Ectodermal cell (in vitro differentiated cells): Measurements from ENCODE around the gene KRT17.
"Not testable (repeated sequence)": the region's sequence is repeated elsewhere in the genome, so short reads cannot be mapped to it uniquely, and the experiment has no call there.

Source experiments
- H3K27ac ChIP-seq: 2 replicates; pipeline ENCODE4 v1.7.0; 2013; ENCODE audit warnings: mild to moderate bottlenecking, low read depth, low read length; ENCODE audit not compliant: insufficient read depth, poor library complexity, severe bottlenecking
- H3K27me3 ChIP-seq: 2 replicates; pipeline ENCODE4 v1.7.0; 2013; ENCODE audit warnings: mild to moderate bottlenecking, low read length; ENCODE audit not compliant: insufficient read depth, control insufficient read depth, poor library complexity, severe bottlenecking
- H3K36me3 ChIP-seq: one replicate; pipeline ENCODE4 v1.7.0; 2013; ENCODE audit warnings: low read length; ENCODE audit not compliant: control insufficient read depth, insufficient read depth
- H3K4me1 ChIP-seq: one replicate; pipeline ENCODE4 v1.7.0; 2013; ENCODE audit warnings: low read length; ENCODE audit not compliant: control insufficient read depth, insufficient read depth
- H3K4me3 ChIP-seq: 2 replicates; pipeline ENCODE4 v1.7.0; 2013; ENCODE audit warnings: low read depth, low read length, control low read depth; ENCODE audit not compliant: insufficient read depth
- H3K9me3 ChIP-seq: 2 replicates; pipeline ENCODE4 v1.7.0; 2013; ENCODE audit warnings: mild to moderate bottlenecking, low read length, moderate library complexity; ENCODE audit not compliant: control insufficient read depth
- WGBS, 2 experiments: methylation state at CpG; one replicate each; pipeline ENCODE4 v1.1.7; 2013; ENCODE audit warnings: missing lambda C conversion rate in 2 of 2; 5-methylcytosine and 5-hydroxymethylcytosine counted together

The KRT17 gene

DNA sequence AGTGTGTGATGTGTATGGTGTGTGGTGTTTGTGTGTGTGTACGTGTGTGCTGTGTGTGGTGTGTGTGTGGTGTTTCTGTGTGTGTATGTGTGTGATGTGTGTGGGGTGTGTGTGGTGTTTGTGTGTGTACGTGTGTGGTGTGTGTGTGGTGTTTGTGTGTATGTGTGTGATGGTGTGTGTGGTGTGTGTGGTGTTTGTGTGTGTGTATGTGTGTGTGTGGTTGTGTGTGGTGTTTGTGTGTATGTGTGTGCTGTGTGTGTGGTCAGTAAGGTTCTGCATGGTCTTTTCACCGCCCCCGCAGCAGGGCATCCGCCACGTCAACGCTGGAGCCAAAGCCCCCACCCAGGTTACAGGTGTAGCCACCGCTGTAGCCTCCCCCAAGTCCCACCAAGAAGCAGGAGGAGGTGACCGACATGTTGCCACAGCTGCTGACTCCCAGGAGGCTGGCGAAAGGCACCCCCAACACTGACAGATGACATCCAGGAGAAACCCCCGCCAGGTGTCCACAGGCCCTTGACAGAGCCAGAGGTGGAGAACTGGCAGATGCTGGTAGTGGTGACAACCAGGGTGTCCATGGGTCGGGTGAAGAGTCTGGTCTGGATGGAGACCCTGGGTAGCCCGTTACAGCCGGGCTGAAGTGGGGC, 9.3 kb upstream of the KRT17 start:
- Histone ChIP-seq H3K27ac (no peak overlapping the region), H3K27me3 (no peaks in the 10 kb centered on the region), H3K4me3 (no peak overlapping the region), H3K9me3 (no peaks in the 10 kb centered on the region), H3K4me1 (peaks cover 6% of the 10 kb centered on the region), H3K36me3 (no peaks in the 10 kb centered on the region)
- 89 to 91% methylated on average over 14 of the region's 14 CpGs for WGBS, 2 experiments

- Histone ChIP-seq H3K4me1 (peaks cover 6% of the 10 kb centered on the region), H3K36me3 (no peaks in the 10 kb centered on the region), H3K9me3 (no peaks in the 10 kb centered on the region), H3K27ac (no peak overlapping the region), H3K27me3 (no peaks in the 10 kb centered on the region), H3K4me3 (no peak overlapping the region)
- WGBS, 2 experiments, result 71 to 72% methylated on average over 5 of the region's 5 CpGs
Measured at GRCh38 chr17:41632482-41633105, 8.2 kb upstream of the KRT17 start.

DNA sequence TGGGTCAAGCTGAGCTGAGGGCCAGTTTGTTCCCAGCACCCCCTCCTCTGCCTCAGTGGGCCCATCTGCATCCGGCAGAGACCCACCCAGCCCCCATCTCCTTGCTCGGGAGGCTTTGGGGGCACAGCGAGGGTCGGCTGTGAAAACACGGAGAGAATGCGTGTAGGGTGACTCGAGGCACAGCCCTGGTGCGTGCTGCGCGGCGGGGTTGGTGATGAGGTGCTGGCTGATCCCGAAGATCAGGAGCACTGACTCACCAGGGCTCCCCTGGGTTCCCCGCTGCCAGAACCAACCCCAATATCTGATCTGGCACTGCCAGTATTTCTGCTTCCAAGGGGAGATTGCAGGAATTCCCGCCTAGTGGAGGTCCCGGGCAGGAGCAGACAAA, 7.5 kb upstream of the KRT17 start:
- Histone ChIP-seq H3K27me3 (no peaks in the 10 kb centered on the region), H3K4me1 (peaks cover 6% of the 10 kb centered on the region), H3K36me3 (no peaks in the 10 kb centered on the region), H3K4me3 (no peak overlapping the region), H3K27ac (no peak overlapping the region), H3K9me3 (no peaks in the 10 kb centered on the region)
- WGBS, 2 experiments, result 87 to 88% methylated on average over 15 of the region's 15 CpGs

GRCh38 chr17:41631025-41631897, 6.9 kb upstream of the KRT17 start:
- Histone ChIP-seq H3K36me3 (no peaks in the 10 kb centered on the region), H3K9me3 (no peaks in the 10 kb centered on the region), H3K27ac (no peak overlapping the region), H3K27me3 (no peaks in the 10 kb centered on the region), H3K4me3 (no peak overlapping the region), H3K4me1 (peaks cover 6% of the 10 kb centered on the region)
- WGBS, 2 experiments, result 92% methylated on average over 8 of the region's 8 CpGs

GRCh38 chr17:41629826-41630670, 5.7 kb upstream of the KRT17 start:
- H3K9me3 ChIP-seq, result no peaks in the 10 kb centered on the region
- H3K4me3 ChIP-seq, result no peak overlapping the region
- 86 to 87% methylated on average over 13 of the region's 13 CpGs for WGBS, 2 experiments
- no peaks in the 10 kb centered on the region for H3K27me3 ChIP-seq
- H3K4me1 ChIP-seq, result peaks cover 2% of the 10 kb centered on the region
- no peaks in the 10 kb centered on the region for H3K36me3 ChIP-seq
- no peak overlapping the region for H3K27ac ChIP-seq

DNA sequence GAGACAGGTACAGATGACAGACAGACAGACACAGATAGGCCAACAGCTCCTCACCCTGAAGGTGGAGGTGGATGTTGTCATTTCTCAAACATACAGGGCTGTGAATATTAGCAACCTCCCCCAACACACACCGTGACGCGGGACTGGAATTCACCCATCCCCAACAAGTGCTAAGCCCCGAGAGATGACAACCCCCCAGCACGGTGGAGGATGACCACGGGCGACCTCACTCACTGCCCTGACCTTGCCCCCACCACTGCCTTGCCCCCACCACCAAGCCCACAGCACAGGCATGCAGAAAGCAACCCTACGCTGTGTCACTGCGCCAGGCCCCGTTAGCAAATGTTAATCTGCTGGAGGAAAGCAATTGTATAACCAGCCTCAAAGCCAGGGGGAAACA, 4.9 kb upstream of the KRT17 start:
- Histone ChIP-seq H3K27me3 (no peaks in the 10 kb centered on the region), H3K4me3 (no peak overlapping the region), H3K27ac (no peak overlapping the region), H3K36me3 (no peaks in the 10 kb centered on the region), H3K9me3 (no peaks in the 10 kb centered on the region), H3K4me1 (peaks cover 6% of the 10 kb centered on the region)
- 92 to 93% methylated on average over 10 of the region's 10 CpGs for WGBS, 2 experiments

- H3K4me1 ChIP-seq, H3K27me3 ChIP-seq, H3K9me3 ChIP-seq, H3K27ac ChIP-seq, H3K36me3 ChIP-seq, H3K4me3 ChIP-seq: not testable (repeated sequence)
- 89 to 92% methylated on average over 11 of the region's 11 CpGs for WGBS, 2 experiments
Measured at GRCh38 chr17:41628621-41629255, 4.4 kb upstream of the KRT17 start.

DNA sequence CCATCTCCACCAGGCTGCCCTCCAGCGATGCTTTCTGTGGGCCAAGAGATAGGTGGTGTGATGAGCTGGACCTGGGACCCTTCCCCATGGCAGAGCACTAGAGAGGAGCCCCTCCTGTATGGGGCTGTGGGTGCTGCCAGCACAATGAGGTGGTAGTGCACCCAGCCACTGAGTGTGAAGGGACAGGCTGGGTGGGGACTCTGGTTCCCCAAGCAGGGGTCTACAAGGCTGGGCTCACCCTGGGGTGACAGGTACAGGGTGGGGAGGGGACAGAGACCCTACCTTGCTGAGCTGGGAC, 3.6 kb upstream of the KRT17 start:
- not testable (repeated sequence) for H3K36me3 ChIP-seq, H3K27me3 ChIP-seq, H3K9me3 ChIP-seq, H3K4me3 ChIP-seq, H3K27ac ChIP-seq
- 87 to 94% methylated on average over 1 of the region's 1 CpG for WGBS, 2 experiments
- peaks cover 11% of the 10 kb centered on the region for H3K4me1 ChIP-seq

- Histone ChIP-seq H3K27ac (no peak overlapping the region), H3K27me3 (no peaks in the 10 kb centered on the region), H3K36me3 (no peaks in the 10 kb centered on the region), H3K4me1 (peaks cover 16% of the 10 kb centered on the region), H3K4me3 (no peak overlapping the region), H3K9me3 (no peaks in the 10 kb centered on the region)
- WGBS, 2 experiments, result 92 to 93% methylated on average over 23 of the region's 23 CpGs
Measured at GRCh38 chr17:41627316-41628072, 3.1 kb upstream of the KRT17 start.
